ENCODE data around the gene PSD4. TPM values are rescaled to one million over a fixed set of nuclear protein-coding genes. Genes with fewer than 3 reads are reported as not detected.
A peak's percentile ranks its signal among the peaks of the same experiment; 100 is the strongest.

Gene PSD4
- total RNA-seq, 6 donors from 2014 or later, result 44.0 to 101 (median 60.4) TPM

DNA sequence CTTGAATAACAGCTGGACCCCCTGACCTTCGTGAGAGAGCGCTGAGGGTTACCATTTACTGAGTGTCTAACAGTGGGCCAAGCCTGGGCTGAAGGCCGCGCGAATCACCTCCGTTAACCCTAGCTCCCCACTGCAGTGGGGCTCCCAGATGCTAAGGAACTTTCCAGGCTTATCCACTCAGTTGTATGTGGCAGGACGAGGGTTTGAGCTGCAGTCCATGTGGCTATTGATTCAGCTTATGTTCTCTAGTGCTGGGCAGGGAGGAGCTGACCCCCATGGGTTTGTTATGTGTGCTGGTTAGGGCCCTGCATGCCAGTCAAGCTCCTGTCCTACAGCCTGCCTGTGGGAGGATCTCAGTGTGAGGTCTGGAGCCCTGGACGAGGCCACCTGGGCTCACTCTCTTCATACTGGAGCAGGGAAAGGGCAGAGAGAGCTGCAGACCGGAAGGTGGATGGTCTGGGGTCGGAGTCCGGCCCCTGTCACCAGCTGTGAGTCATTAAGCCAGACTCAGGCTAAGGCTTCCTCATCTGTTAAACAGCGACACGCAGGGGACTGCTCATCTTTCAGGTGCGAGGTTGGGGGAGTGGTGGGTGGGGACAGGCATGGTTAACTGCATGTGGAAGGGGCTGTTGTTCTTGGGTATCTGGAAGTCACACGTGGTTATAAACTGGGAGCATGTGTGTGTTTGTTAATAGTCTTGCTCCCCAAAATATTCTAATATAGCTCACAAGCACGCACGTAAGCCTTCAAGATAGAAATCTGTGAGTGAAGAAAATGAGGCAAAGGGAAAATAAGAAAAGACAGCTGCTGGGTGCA lies 6.6 kb downstream of the PSD4 start:
- Histone ChIP-seq H3K4me1 (peaks cover 19 to 55% (median 42%) of the 10 kb centered on the region in 4 donors), H3K9me3 (no peaks in the 10 kb centered on the region), H3K27me3 (no peaks in the 10 kb centered on the region), H3K36me3 (peaks cover 0 to 2% (median 1%) of the 10 kb centered on the region in 4 donors), H3K4me3 (no peak overlapping the region), H3K27ac (peak overlapping the region in 2 of 4 donors; percentile 6 to 75)
- 82 to 88% methylated on average over 17 of the region's 17 CpGs for WGBS, 2 donors
- TF ChIP-seq EP300 (IDR thresholded peaks at IDR 0.05), result no peak
- TF ChIP-seq, protein P1, sequence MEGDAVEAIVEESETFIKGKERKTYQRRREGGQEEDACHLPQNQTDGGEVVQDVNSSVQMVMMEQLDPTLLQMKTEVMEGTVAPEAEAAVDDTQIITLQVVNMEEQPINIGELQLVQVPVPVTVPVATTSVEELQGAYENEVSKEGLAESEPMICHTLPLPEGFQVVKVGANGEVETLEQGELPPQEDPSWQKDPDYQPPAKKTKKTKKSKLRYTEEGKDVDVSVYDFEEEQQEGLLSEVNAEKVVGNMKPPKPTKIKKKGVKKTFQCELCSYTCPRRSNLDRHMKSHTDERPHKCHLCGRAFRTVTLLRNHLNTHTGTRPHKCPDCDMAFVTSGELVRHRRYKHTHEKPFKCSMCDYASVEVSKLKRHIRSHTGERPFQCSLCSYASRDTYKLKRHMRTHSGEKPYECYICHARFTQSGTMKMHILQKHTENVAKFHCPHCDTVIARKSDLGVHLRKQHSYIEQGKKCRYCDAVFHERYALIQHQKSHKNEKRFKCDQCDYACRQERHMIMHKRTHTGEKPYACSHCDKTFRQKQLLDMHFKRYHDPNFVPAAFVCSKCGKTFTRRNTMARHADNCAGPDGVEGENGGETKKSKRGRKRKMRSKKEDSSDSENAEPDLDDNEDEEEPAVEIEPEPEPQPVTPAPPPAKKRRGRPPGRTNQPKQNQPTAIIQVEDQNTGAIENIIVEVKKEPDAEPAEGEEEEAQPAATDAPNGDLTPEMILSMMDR (IDR thresholded peaks at IDR 0.05), result no peak
- TF ChIP-seq POLR2A (IDR thresholded peaks at IDR 0.05), result no peak
- no peak for TF ChIP-seq POLR2AphosphoS5 (IDR thresholded peaks at IDR 0.05)
- ATAC-seq (ENCODE audit: low FRiP score in 2 of 2), result no peak
- DNase-seq, result no peak

DNA sequence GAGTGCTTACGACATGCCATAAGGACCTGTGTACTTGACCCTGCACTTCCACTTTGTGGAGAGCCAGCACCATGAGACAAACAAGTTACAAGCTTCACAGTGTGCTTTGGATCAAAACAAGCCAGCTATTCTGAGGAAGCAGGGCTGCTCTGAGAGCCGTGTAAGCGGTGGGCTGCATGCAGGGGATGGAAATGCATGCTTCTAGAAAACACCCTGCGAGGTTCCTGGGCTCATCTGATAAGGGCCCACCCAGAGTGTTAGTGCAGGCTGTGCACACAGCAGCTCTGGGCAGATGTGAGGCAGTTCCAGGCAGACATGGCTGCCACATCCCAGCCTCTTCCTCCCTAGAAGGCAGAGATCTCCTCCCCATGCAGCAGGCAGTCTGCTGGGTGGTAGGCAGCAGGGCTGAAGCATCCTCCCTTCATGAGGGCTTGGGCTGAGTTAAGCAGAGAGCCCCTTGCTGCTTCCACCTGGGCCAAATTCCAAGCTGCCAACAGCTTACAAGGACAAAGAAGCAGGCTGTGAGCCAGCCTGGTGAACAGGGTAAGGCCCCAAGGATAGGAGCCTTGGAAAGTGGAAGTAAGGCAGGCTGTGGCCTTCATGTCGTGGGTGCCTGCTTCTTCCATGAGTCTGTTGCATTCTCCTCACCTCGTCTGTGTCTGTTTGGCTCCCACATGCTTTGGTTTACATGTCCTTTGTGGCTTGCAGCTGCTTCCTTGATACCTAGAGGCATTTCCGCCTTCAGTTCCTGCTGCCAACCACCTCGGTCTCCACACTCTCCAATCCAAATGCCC lies 7.7 kb downstream of the PSD4 start:
- ATAC-seq (ENCODE audit: low FRiP score in 2 of 2), result peak; percentile 53 to 79
- H3K9me3 ChIP-seq, result no peaks in the 10 kb centered on the region
- DNase-seq, result peak in 1 of 2 donors; percentile 76
- H3K27ac ChIP-seq, result peak overlapping the region; percentile 39 to 78 (median 62)
- no peak overlapping the region for H3K4me3 ChIP-seq
- peaks cover 0 to 2% (median 1%) of the 10 kb centered on the region in 4 donors for H3K36me3 ChIP-seq
- 34 to 36% methylated on average over 7 to 8 of the region's 8 CpGs for WGBS, 2 donors
- no peaks in the 10 kb centered on the region for H3K27me3 ChIP-seq
- H3K4me1 ChIP-seq, result peaks cover 19 to 56% (median 45%) of the 10 kb centered on the region in 4 donors
- no peak for TF ChIP-seq POLR2A (IDR thresholded peaks at IDR 0.05)
- no peak for TF ChIP-seq POLR2AphosphoS5 (IDR thresholded peaks at IDR 0.05)
- TF ChIP-seq, protein P1 (IDR thresholded peaks at IDR 0.05), result no peak
- no peak for TF ChIP-seq EP300 (IDR thresholded peaks at IDR 0.05)

DNA sequence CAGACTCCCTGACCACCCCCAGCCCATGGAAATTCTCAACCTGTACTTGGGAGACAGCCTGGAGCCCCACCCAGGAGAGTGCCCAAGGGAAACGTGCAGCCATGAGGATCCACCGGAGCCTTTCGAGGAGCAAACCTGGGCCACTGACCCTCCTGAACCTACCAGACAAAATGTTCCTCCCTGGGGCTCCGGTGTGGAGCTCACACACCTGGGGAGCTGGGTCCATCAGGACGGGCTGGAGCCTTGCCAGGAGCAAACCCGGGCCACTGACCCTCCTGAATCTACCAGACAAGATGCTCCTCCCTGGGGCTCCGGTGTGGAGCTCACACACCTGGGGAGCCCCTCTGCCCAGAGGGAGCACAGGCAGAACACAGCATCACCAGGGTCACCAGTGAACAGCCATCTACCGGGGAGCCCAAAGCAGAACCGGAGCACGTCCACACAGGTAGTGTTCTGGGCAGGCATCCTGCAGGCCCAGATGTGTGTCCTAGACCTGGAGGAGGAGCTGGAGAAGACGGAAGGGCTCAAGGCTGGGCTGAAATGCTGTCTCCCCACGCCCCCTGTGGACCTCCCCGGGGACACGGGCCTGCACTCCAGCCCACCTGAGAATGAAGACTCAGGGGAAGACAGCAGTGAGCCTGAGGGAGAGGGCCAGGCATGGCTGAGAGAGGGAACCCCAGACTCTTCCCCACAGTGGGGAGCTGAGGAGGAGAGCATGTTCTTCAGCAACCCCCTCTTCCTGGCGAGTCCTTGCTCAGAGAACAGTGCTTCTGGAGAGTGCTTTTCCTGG lies 8.9 kb downstream of the PSD4 start:
- 93 to 100% methylated on average over 5 to 15 of the region's 15 CpGs for WGBS, 2 donors
- TF ChIP-seq, protein P1 (IDR thresholded peaks at IDR 0.05), result no peak
- no peak for TF ChIP-seq EP300 (IDR thresholded peaks at IDR 0.05)
- no peak for TF ChIP-seq POLR2A (IDR thresholded peaks at IDR 0.05)
- TF ChIP-seq POLR2AphosphoS5 (IDR thresholded peaks at IDR 0.05), result no peak
- Histone ChIP-seq H3K9me3 (no peaks in the 10 kb centered on the region), H3K27ac (peak overlapping the region in 2 of 4 donors; percentile 75 to 78), H3K4me3 (no peak overlapping the region), H3K27me3 (no peaks in the 10 kb centered on the region), H3K36me3 (peaks cover 0 to 2% (median 1%) of the 10 kb centered on the region in 4 donors), H3K4me1 (peaks cover 19 to 50% (median 43%) of the 10 kb centered on the region in 4 donors)
- ATAC-seq (ENCODE audit: low FRiP score in 2 of 2) (no peak), DNase-seq (no peak)

DNA sequence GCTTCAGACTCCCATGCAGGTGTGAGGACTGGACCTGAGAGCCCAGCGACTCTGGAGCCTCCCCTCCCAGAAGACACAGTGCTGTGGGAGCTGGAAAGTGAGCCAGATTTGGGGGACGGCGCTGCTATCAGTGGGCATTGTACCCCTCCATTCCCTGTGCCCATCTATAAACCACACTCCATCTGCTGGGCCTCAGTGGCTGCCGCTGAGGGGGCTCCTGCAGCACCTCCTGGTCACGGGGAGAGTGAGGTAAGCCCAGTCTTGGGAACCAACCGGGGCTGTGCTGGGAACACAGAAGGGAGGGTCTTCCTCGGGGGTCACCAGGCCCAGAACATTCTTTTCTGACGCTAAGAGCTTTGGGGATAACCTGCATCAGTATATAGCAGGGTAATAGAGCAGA lies 9.5 kb downstream of the PSD4 start:
- H3K27ac ChIP-seq, result no peak overlapping the region
- H3K4me1 ChIP-seq, result peaks cover 19 to 47% (median 43%) of the 10 kb centered on the region in 4 donors
- WGBS, 2 donors, result 92 to 93% methylated on average over 5 to 8 of the region's 8 CpGs
- DNase-seq (no peak), ATAC-seq (ENCODE audit: low FRiP score in 2 of 2) (no peak)
- no peak for TF ChIP-seq POLR2AphosphoS5 (IDR thresholded peaks at IDR 0.05)
- TF ChIP-seq, protein P1 (IDR thresholded peaks at IDR 0.05), result no peak
- TF ChIP-seq POLR2A (IDR thresholded peaks at IDR 0.05), result no peak
- no peak for TF ChIP-seq EP300 (IDR thresholded peaks at IDR 0.05)
- H3K9me3 ChIP-seq, result no peaks in the 10 kb centered on the region
- no peak overlapping the region for H3K4me3 ChIP-seq
- H3K27me3 ChIP-seq, result no peaks in the 10 kb centered on the region
- peaks cover 0 to 2% (median 1%) of the 10 kb centered on the region in 4 donors for H3K36me3 ChIP-seq
